NCI-H82 (cell line): ENCODE results near the gene ABLIM3.
"Not testable (repeated sequence)": the region's sequence is repeated elsewhere in the genome, so short reads cannot be mapped to it uniquely, and the experiment has no call there.

Experiments used
- DNase-seq: peaks from one replicate; lab custom pipeline; 2025; lab: John Stamatoyannopoulos, UW

Gene ABLIM3

GRCh38 chr5:149157330-149157729 is 16.0 kb downstream of the ABLIM3 start:
- DNase-seq: no peak

GRCh38 chr5:149160291-149160787 is 19.0 kb downstream of the ABLIM3 start:
- no peak for DNase-seq

- no peak for DNase-seq
Observed at GRCh38 chr5:149161026-149161687, 19.9 kb downstream of the ABLIM3 start.

- no peak for DNase-seq
Observed at GRCh38 chr5:149161850-149162249, 20.6 kb downstream of the ABLIM3 start.

- no peak for DNase-seq
Observed at GRCh38 chr5:149162401-149163084, 21.2 kb downstream of the ABLIM3 start.

GRCh38 chr5:149164731-149165130 is 23.4 kb downstream of the ABLIM3 start:
- no peak for DNase-seq

- no peak for DNase-seq
Observed at GRCh38 chr5:149166128-149166527, 24.8 kb downstream of the ABLIM3 start.

GRCh38 chr5:149166591-149167100 is 25.4 kb downstream of the ABLIM3 start:
- no peak for DNase-seq

- no peak for DNase-seq
Observed at GRCh38 chr5:149168276-149168906, 27.1 kb downstream of the ABLIM3 start.

- peak; percentile 98 for DNase-seq
Observed at GRCh38 chr5:149170299-149170698, 29.0 kb downstream of the ABLIM3 start.

- DNase-seq: no peak
Observed at GRCh38 chr5:149172261-149172660, 31.0 kb downstream of the ABLIM3 start.

GRCh38 chr5:149172709-149173505 is 31.6 kb downstream of the ABLIM3 start:
- DNase-seq: no peak

GRCh38 chr5:149174847-149175234 is 33.5 kb downstream of the ABLIM3 start:
- DNase-seq: no peak

GRCh38 chr5:149175346-149176105 is 34.2 kb downstream of the ABLIM3 start:
- no peak for DNase-seq

- no peak for DNase-seq
Observed at GRCh38 chr5:149177339-149177843, 36.1 kb downstream of the ABLIM3 start.

GRCh38 chr5:149177911-149178565 is 36.7 kb downstream of the ABLIM3 start:
- no peak for DNase-seq

GRCh38 chr5:149181732-149182131 is 40.4 kb downstream of the ABLIM3 start:
- DNase-seq: no peak

GRCh38 chr5:149182241-149182640 is 40.9 kb downstream of the ABLIM3 start:
- DNase-seq: no peak

- DNase-seq: no peak
Observed at GRCh38 chr5:149185067-149185466, 43.8 kb downstream of the ABLIM3 start.

- no peak for DNase-seq
Observed at GRCh38 chr5:149186506-149186905, 45.2 kb downstream of the ABLIM3 start.

GRCh38 chr5:149187617-149188016 is 46.3 kb downstream of the ABLIM3 start:
- not testable (repeated sequence) for DNase-seq
